Esophagus muscularis mucosa (tissue), 4 donors: ENCODE results near the gene ZER1.

Experiments
- EP300 ChIP-seq: sonication (generic); formaldehyde crosslinking; IDR thresholded peaks from one replicate; pipeline ENCODE4 v1.6.1; 2017; ENCODE audit warnings: antibody characterized with exemption
- POLR2A ChIP-seq: fragments of 450-650 bp; IDR thresholded peaks from one replicate; pipeline ENCODE4 v1.6.1; 2017; ENCODE audit warnings: antibody characterized with exemption, moderate library complexity, mild to moderate bottlenecking, low read depth
- POLR2AphosphoS5 ChIP-seq, 2 donors: sonication (generic); formaldehyde crosslinking; IDR thresholded peaks; one replicate each; pipeline ENCODE4 v1.6.1; 2017; ENCODE audit warnings: antibody characterized with exemption in 2 of 2
- TF ChIP-seq, protein P1 (sequence below), 3 experiments: fragments of 200-600 bp in 2 of 3; fragments of 450-650 bp in 1 of 3; sonication (generic) in 2 of 3; IDR thresholded peaks; one replicate each; pipeline ENCODE4 v1.5.1; 2017 to 2019; ENCODE audit warnings: antibody characterized with exemption in 3 of 3, mild to moderate bottlenecking in 2 of 3, moderate library complexity in 1 of 3

DNA sequence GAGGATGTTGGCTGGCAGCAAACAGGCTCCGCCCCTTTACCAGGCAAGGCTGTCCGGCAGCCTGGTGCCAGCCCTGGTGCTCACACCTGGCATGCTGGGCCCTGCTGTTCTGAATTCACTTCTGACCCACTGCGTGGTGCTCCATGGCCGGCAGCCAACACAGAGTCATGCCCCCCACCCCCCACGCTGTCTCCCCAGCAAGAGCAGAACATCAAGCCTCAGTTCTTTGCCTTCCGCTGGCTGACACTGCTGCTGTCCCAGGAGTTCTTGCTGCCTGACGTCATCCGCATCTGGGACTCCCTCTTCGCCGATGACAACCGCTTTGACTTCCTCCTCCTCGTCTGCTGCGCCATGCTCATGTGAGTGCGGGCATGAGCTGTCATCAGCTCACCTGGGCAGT, 33.9 kb upstream of the ZER1 start:
- TF ChIP-seq POLR2A (no peak), POLR2AphosphoS5 (IDR thresholded peaks at IDR 0.05) (no peak), EP300 (no peak)
- TF ChIP-seq, protein P1, sequence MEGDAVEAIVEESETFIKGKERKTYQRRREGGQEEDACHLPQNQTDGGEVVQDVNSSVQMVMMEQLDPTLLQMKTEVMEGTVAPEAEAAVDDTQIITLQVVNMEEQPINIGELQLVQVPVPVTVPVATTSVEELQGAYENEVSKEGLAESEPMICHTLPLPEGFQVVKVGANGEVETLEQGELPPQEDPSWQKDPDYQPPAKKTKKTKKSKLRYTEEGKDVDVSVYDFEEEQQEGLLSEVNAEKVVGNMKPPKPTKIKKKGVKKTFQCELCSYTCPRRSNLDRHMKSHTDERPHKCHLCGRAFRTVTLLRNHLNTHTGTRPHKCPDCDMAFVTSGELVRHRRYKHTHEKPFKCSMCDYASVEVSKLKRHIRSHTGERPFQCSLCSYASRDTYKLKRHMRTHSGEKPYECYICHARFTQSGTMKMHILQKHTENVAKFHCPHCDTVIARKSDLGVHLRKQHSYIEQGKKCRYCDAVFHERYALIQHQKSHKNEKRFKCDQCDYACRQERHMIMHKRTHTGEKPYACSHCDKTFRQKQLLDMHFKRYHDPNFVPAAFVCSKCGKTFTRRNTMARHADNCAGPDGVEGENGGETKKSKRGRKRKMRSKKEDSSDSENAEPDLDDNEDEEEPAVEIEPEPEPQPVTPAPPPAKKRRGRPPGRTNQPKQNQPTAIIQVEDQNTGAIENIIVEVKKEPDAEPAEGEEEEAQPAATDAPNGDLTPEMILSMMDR (IDR thresholded peaks at IDR 0.05), result no peak
